Omental fat pad (tissue), 4 donors: ENCODE measurements around the gene RNF112. TPM values are rescaled to one million over a fixed set of nuclear protein-coding genes. Genes with fewer than 3 reads are reported as not detected.

Experiments
- ATAC-seq: fragments of 150-250 bp; one replicate; pipeline ENCODE4 v1.9.1; 2016; ENCODE audit warnings: mild to moderate bottlenecking, moderate library complexity; ENCODE audit not compliant: low FRiP score
- DNase-seq: peaks from one replicate; pipeline ENCODE4 v3.0.0-alpha.2; 2019; ENCODE audit warnings: low spot score
- CTCF ChIP-seq, 3 donors: fragments of 450-650 bp; IDR thresholded peaks; one replicate each; pipeline ENCODE4 v1.5.1; 2016 to 2017; ENCODE audit warnings: antibody characterized with exemption in 3 of 3, mild to moderate bottlenecking in 3 of 3, moderate library complexity in 2 of 3
- total RNA-seq, 4 donors: library from RNA; depleted of rRNA; stranded (reverse); fragments of >200 nt; gene quantifications; one replicate each; pipeline ENCODE4 v1.1.0, GENCODE V29; 2016

The RNF112 gene
- total RNA-seq, 4 donors from 2014 or later: 0.44 to 3.0 (median 1.7) TPM

- DNase-seq (peak; percentile 60), ATAC-seq (peak; percentile 58)
- peak in 2 of 3 donors; percentile 93 to 96 for TF ChIP-seq CTCF (IDR thresholded peaks at IDR 0.05)
Observed at GRCh38 chr17:19447085-19447583, 36.1 kb downstream of the RNF112 start.

GRCh38 chr17:19448341-19449268, 37.6 kb downstream of the RNF112 start:
- peak; percentile 93 for ATAC-seq
- TF ChIP-seq CTCF (IDR thresholded peaks at IDR 0.05): no peak
- no peak for DNase-seq

- TF ChIP-seq CTCF (IDR thresholded peaks at IDR 0.05): no peak
- ATAC-seq: no peak
Observed at GRCh38 chr17:19449656-19450055, 38.6 kb downstream of the RNF112 start.

GRCh38 chr17:19453296-19453695, 42.3 kb downstream of the RNF112 start:
- DNase-seq: no peak
- ATAC-seq: no peak
- TF ChIP-seq CTCF (IDR thresholded peaks at IDR 0.05): no peak

More at GRCh38 chr17:19449656-19450055, 38.6 kb downstream of the RNF112 start:
- no peak for DNase-seq

GRCh38 chr17:19454074-19454473, 43.0 kb downstream of the RNF112 start:
- DNase-seq (no peak), ATAC-seq (no peak)
- no peak for TF ChIP-seq CTCF (IDR thresholded peaks at IDR 0.05)

GRCh38 chr17:19456016-19456927, 45.2 kb downstream of the RNF112 start:
- no peak for DNase-seq

More at GRCh38 chr17:19456016-19456927, 45.2 kb downstream of the RNF112 start:
- no peak for ATAC-seq
- TF ChIP-seq CTCF (IDR thresholded peaks at IDR 0.05): no peak
